ENCODE results near the gene COX19. TPM values are rescaled to one million over a fixed set of nuclear protein-coding genes. Genes with fewer than 3 reads are reported as not detected.
A peak's percentile ranks its signal among the peaks of the same experiment; 100 is the strongest.

Gene COX19
- total RNA-seq, 1 experiment from 2014 or later: 18.8 TPM

DNA sequence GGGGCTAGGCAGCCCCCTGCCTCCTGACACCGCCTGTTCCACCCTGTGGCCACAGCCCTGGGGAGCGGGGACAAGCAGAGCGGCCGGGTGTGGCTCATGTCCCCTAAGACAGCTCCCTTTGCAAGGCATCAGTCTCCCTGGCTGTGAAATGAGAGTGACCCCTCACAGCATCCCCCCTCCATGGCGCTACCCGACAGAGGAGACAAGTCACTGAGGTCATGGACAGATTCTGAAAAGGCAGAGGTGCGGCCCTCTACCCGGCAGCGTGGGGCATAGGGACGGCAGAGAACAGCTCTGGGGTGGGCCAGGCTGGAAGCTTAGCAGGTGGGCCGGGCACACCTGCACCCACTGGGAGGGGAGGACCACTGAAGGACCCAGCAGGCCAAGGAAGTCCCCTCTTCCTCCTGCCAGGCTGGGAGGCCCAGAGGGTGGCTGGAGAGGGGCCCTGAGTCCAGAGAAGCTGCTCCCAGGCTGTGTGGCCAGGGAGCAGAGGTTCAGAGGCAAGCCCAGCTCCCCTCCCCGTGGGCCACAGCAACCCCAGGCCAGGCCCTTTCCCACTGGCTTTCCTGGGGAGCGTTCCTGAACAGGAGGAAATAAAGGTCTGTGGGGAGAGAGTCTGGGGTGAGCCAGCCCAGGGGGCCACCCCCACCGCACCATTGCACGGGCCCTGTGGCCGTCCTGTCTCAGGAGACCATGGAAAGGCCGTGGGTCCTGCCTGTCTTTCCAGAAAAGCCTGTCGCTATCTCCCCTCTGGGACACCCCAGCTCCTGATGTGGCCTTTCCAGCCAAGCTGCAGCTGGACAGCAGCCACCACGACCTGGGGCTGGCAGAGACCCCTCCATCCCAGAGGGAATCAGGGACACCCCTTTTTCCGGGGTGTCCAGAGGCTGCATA is 22.6 kb downstream of the COX19 start:
- no peaks in the 10 kb centered on the region for H3K36me3 ChIP-seq (ENCODE audit: insufficient read depth, low read length, poor library complexity, severe bottlenecking)
- intact Hi-C loops (cut with micrococcal nuclease; ENCODE audit: unreplicated experiment): loop anchor here (5.0 to 10.0 kb wide), 2 partner anchors 40 to 168 kb away; no protein-coding TSS in a partner anchor
- CTCF ChIA-PET: interaction anchor here (0.7 kb wide), 1 partner anchor 232 kb away, joined by 3 read pairs; no protein-coding TSS in a partner anchor
- no peaks in the 10 kb centered on the region for H3K27me3 ChIP-seq (replicated peaks; ENCODE audit: insufficient read depth, low read depth, low read length, poor library complexity)
- peaks cover 8% of the 10 kb centered on the region for H3K4me1 ChIP-seq (ENCODE audit: insufficient read depth, low read length, poor library complexity, severe bottlenecking)
- BruUV-seq (replicated peaks): no TSS peak
- no peak overlapping the region for H3K27ac ChIP-seq (ENCODE audit: low read depth, low read length, poor library complexity, severe bottlenecking)
- TF ChIP-seq EZH2 (IDR thresholded peaks at IDR 0.05; ENCODE audit: borderline replicate concordance, low read depth, low read length, poor library complexity, severe bottlenecking) (no peak), CTCF (conservative IDR thresholded peaks at IDR 0.05; ENCODE audit: low read depth, low read length) (no peak)
- POLR2A ChIA-PET (ENCODE audit: low non-redundant PET): no interaction called here
- no peaks in the 10 kb centered on the region for H3K9me3 ChIP-seq (ENCODE audit: low read depth, low read length, poor library complexity, severe bottlenecking)
- peak overlapping the region; percentile 53 for H3K4me3 ChIP-seq (ENCODE audit: low read depth, low read length, poor library complexity, severe bottlenecking)
- no peak for DNase-seq (ENCODE audit: low spot score)

DNA sequence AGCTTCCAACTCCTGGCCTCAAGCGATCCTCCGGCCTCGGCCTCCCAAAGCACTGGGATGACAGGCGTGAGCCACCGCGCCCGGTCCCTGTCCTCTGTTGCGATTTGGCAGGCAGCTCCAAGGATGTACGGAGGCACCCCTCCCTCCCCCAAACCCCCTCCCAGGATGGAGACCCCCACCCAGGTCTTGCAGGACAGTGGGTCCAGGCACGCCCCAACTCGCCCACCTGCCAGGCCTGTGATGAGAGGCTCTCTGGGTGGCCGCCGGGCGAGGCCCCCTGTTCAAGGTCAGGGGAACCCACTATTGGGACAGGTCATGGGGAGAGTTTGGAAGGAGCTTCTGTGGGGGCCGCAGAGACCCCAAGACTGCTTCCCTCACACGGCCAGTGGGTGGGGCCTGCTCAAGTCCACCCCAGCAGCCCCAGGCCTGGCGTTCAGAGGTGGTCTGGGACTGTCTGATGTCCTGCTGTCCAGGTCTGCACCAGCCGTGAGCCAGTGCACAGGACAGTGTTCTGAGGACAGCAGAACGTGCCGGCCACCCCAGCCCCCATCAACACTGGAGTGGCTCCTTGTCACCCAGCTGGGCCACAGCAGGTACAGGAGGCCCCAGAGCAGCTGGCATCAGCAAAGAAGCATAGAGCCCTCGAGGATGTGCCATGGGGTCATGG is 23.3 kb downstream of the COX19 start:
- H3K4me1 ChIP-seq (ENCODE audit: insufficient read depth, low read length, poor library complexity, severe bottlenecking): peaks cover 8% of the 10 kb centered on the region
- H3K27me3 ChIP-seq (replicated peaks; ENCODE audit: insufficient read depth, low read depth, low read length, poor library complexity): no peaks in the 10 kb centered on the region
- H3K9me3 ChIP-seq (ENCODE audit: low read depth, low read length, poor library complexity, severe bottlenecking): no peaks in the 10 kb centered on the region
- intact Hi-C loops (cut with micrococcal nuclease; ENCODE audit: unreplicated experiment): loop anchor here (5.0 to 10.0 kb wide), 2 partner anchors 40 to 167 kb away; no protein-coding TSS in a partner anchor
- no peak for DNase-seq (ENCODE audit: low spot score)
- CTCF ChIA-PET: interaction anchor here (0.7 kb wide), 1 partner anchor 233 kb away, joined by 3 read pairs; no protein-coding TSS in a partner anchor
- no peak overlapping the region for H3K4me3 ChIP-seq (ENCODE audit: low read depth, low read length, poor library complexity, severe bottlenecking)
- no peak for TF ChIP-seq EZH2 (IDR thresholded peaks at IDR 0.05; ENCODE audit: borderline replicate concordance, low read depth, low read length, poor library complexity, severe bottlenecking)
- no peak for TF ChIP-seq CTCF (conservative IDR thresholded peaks at IDR 0.05; ENCODE audit: low read depth, low read length)
- no peaks in the 10 kb centered on the region for H3K36me3 ChIP-seq (ENCODE audit: insufficient read depth, low read length, poor library complexity, severe bottlenecking)
- no TSS peak for BruUV-seq (replicated peaks)
- POLR2A ChIA-PET (ENCODE audit: low non-redundant PET): no interaction called here
- H3K27ac ChIP-seq (ENCODE audit: low read depth, low read length, poor library complexity, severe bottlenecking): no peak overlapping the region

DNA sequence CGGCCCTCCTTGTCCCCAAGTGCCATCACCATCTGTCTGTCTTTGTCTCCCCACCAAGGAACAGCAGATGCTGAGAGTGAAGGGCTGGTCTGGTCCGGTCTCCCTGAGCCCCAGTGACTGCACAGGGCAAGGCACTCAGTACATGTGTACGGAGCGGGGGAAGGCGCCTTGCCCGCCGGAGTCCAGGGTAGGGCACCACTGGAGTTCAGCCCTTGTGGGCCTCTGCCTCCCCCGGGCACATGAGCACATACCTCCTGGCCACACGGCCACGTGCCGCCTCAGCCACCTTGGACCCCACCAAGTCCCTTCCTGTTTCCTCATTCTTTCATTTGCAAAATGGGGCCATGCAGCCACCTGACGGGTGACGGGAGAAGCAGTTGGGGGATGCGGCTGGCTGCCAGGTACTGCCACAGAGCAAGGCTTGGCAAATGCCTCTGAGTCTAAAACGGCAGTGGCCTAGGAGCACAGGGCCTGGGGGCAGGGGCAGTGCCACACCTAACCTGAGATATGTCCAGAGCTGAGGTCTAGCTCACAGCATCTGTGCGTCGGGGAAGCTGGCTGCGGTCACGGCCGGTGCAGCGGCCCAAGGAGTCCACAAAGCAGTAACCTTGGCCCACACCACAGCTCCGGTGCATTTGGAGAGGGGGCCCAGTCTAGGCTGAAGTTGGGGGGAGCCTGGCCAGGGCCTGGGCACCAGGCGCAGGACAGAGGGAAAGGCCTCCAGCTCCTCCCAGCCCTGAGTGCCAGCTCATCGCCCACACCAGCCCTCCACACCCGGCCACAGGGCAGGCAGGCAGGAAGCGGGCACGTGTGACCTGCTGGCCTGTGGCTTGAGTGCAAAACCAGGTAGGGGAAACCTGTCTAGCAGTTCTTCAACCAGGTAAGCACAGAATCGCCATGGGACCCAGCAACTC is 26.1 kb downstream of the COX19 start:
- Histone ChIP-seq H3K27me3 (replicated peaks; ENCODE audit: insufficient read depth, low read depth, low read length, poor library complexity) (no peaks in the 10 kb centered on the region), H3K27ac (ENCODE audit: low read depth, low read length, poor library complexity, severe bottlenecking) (no peak overlapping the region), H3K9me3 (ENCODE audit: low read depth, low read length, poor library complexity, severe bottlenecking) (no peaks in the 10 kb centered on the region), H3K4me3 (ENCODE audit: low read depth, low read length, poor library complexity, severe bottlenecking) (no peak overlapping the region), H3K4me1 (ENCODE audit: insufficient read depth, low read length, poor library complexity, severe bottlenecking) (peaks cover 8% of the 10 kb centered on the region), H3K36me3 (ENCODE audit: insufficient read depth, low read length, poor library complexity, severe bottlenecking) (no peaks in the 10 kb centered on the region)
- TF ChIP-seq CTCF (conservative IDR thresholded peaks at IDR 0.05; ENCODE audit: low read depth, low read length): no peak
- TF ChIP-seq EZH2 (IDR thresholded peaks at IDR 0.05; ENCODE audit: borderline replicate concordance, low read depth, low read length, poor library complexity, severe bottlenecking): no peak
- POLR2A ChIA-PET (ENCODE audit: low non-redundant PET): no interaction called here
- CTCF ChIA-PET: no interaction called here
- BruUV-seq (replicated peaks): no TSS peak
- intact Hi-C loops (cut with micrococcal nuclease; ENCODE audit: unreplicated experiment): no loop called here
- no peak for DNase-seq (ENCODE audit: low spot score)

Data from A673 (cell line).